Activated naive CD4-positive, alpha-beta T cell treated with anti-CD3 and anti-CD28 coated beads, Interleukin-2, amount 10 ng/mL, durations not matched to agents 7 days and 5 days (primary cell): ENCODE measurements around the gene FUT6.
"Not testable (repeated sequence)": the region's sequence is repeated elsewhere in the genome, so short reads cannot be mapped to it uniquely, and the experiment has no call there.

Source experiments
- CTCF ChIA-PET: fragments of 350-600 bp; sonication (Branson Sonifier 250); formaldehyde crosslinking; loops from one replicate; lab custom pipeline; 2021; ENCODE audit warnings: antibody characterized with exemption; lab: Charles Lee
- DNase-seq: peaks from one replicate; pipeline ENCODE4 v3.0.0-alpha.2; 2020
- H3K27ac Mint-ChIP-seq: one replicate; pipeline ENCODE4 v1.8.0; 2021; ENCODE audit warnings: mild to moderate bottlenecking, moderate library complexity, mixed read lengths
- H3K27me3 Mint-ChIP-seq: one replicate; pipeline ENCODE4 v1.8.0; 2021; ENCODE audit warnings: mild to moderate bottlenecking, mixed read lengths
- H3K36me3 Mint-ChIP-seq: one replicate; pipeline ENCODE4 v1.8.0; 2021; ENCODE audit warnings: mixed read lengths
- H3K4me1 Mint-ChIP-seq: one replicate; pipeline ENCODE4 v1.8.0; 2021; ENCODE audit warnings: mixed read lengths
- H3K4me3 Mint-ChIP-seq: one replicate; pipeline ENCODE4 v1.8.0; 2021; ENCODE audit warnings: mild to moderate bottlenecking, moderate library complexity, mixed read lengths
- H3K9me3 Mint-ChIP-seq: one replicate; pipeline ENCODE4 v1.8.0; 2021; ENCODE audit warnings: mixed read lengths

Gene FUT6

GRCh38 chr19:5867201-5868136, 28.0 kb upstream of the FUT6 start:
- CTCF ChIA-PET = no interaction called here
- Mint-ChIP-seq H3K36me3 (no peaks in the 10 kb centered on the region), H3K4me3 (no peak overlapping the region), H3K27ac (no peak overlapping the region), H3K9me3 (no peaks in the 10 kb centered on the region), H3K4me1 (no peaks in the 10 kb centered on the region), H3K27me3 (no peaks in the 10 kb centered on the region)
- no peak for DNase-seq

GRCh38 chr19:5865772-5866171, 26.3 kb upstream of the FUT6 start:
- H3K4me3 Mint-ChIP-seq = no peak overlapping the region
- no peaks in the 10 kb centered on the region for H3K36me3 Mint-ChIP-seq
- no peak for DNase-seq
- no peaks in the 10 kb centered on the region for H3K4me1 Mint-ChIP-seq
- no peak overlapping the region for H3K27ac Mint-ChIP-seq
- H3K9me3 Mint-ChIP-seq = no peaks in the 10 kb centered on the region
- CTCF ChIA-PET = no interaction called here
- H3K27me3 Mint-ChIP-seq = peaks cover 7% of the 10 kb centered on the region

- CTCF ChIA-PET = no interaction called here
- H3K4me1 Mint-ChIP-seq = no peaks in the 10 kb centered on the region
- H3K27ac Mint-ChIP-seq = no peak overlapping the region
- H3K36me3 Mint-ChIP-seq = no peaks in the 10 kb centered on the region
- H3K27me3 Mint-ChIP-seq = peaks cover 7% of the 10 kb centered on the region
- no peak overlapping the region for H3K4me3 Mint-ChIP-seq
- DNase-seq = no peak
- H3K9me3 Mint-ChIP-seq = no peaks in the 10 kb centered on the region
Measured at GRCh38 chr19:5864725-5865486, 25.4 kb upstream of the FUT6 start.

- no peaks in the 10 kb centered on the region for H3K4me1 Mint-ChIP-seq
- H3K4me3 Mint-ChIP-seq = no peak overlapping the region
- H3K27ac Mint-ChIP-seq = no peak overlapping the region
- H3K9me3 Mint-ChIP-seq = no peaks in the 10 kb centered on the region
- DNase-seq = no peak
- H3K27me3 Mint-ChIP-seq = peaks cover 7% of the 10 kb centered on the region
- no peaks in the 10 kb centered on the region for H3K36me3 Mint-ChIP-seq
- CTCF ChIA-PET = no interaction called here
Measured at GRCh38 chr19:5864013-5864720, 24.7 kb upstream of the FUT6 start.

- H3K36me3 Mint-ChIP-seq = no peaks in the 10 kb centered on the region
- H3K4me3 Mint-ChIP-seq = no peak overlapping the region
- H3K9me3 Mint-ChIP-seq = no peaks in the 10 kb centered on the region
- H3K27me3 Mint-ChIP-seq = peaks cover 7% of the 10 kb centered on the region
- CTCF ChIA-PET = interaction anchor here (0.9 kb wide), 1 partner anchor 59 kb away, joined by 3 read pairs; no protein-coding TSS in a partner anchor
- H3K4me1 Mint-ChIP-seq = no peaks in the 10 kb centered on the region
- no peak for DNase-seq
- no peak overlapping the region for H3K27ac Mint-ChIP-seq
Measured at GRCh38 chr19:5863030-5863665, 23.6 kb upstream of the FUT6 start.

GRCh38 chr19:5857203-5858081, 17.9 kb upstream of the FUT6 start:
- no peaks in the 10 kb centered on the region for H3K9me3 Mint-ChIP-seq
- H3K27me3 Mint-ChIP-seq = peaks cover 18% of the 10 kb centered on the region
- H3K4me3 Mint-ChIP-seq = no peak overlapping the region
- H3K36me3 Mint-ChIP-seq = no peaks in the 10 kb centered on the region
- H3K27ac Mint-ChIP-seq = no peak overlapping the region
- DNase-seq = no peak
- H3K4me1 Mint-ChIP-seq = no peaks in the 10 kb centered on the region
- CTCF ChIA-PET = no interaction called here

GRCh38 chr19:5855151-5855550, 15.6 kb upstream of the FUT6 start:
- H3K9me3 Mint-ChIP-seq, H3K4me3 Mint-ChIP-seq, H3K36me3 Mint-ChIP-seq, DNase-seq, CTCF ChIA-PET, H3K4me1 Mint-ChIP-seq, H3K27ac Mint-ChIP-seq: not testable (repeated sequence)
- peaks cover 11% of the 10 kb centered on the region for H3K27me3 Mint-ChIP-seq

GRCh38 chr19:5854121-5854520, 14.6 kb upstream of the FUT6 start:
- H3K27ac Mint-ChIP-seq, H3K4me3 Mint-ChIP-seq, CTCF ChIA-PET, H3K36me3 Mint-ChIP-seq, DNase-seq, H3K4me1 Mint-ChIP-seq, H3K9me3 Mint-ChIP-seq: not testable (repeated sequence)
- peaks cover 11% of the 10 kb centered on the region for H3K27me3 Mint-ChIP-seq

- CTCF ChIA-PET = no interaction called here
- Mint-ChIP-seq H3K9me3 (no peaks in the 10 kb centered on the region), H3K27ac (no peak within 1 kb of the TSS), H3K27me3 (peaks cover 11% of the 10 kb centered on the region), H3K36me3 (no peaks in the 10 kb centered on the region), H3K4me1 (no peaks in the 10 kb centered on the region), H3K4me3 (no peak within 1 kb of the TSS)
- DNase-seq = no peak
Measured at GRCh38 chr19:5851302-5851701, 11.8 kb upstream of the FUT6 start, which contains the start of gene FUT3. Gene FUT3 (minus strand): TSS chr19:5851449.

GRCh38 chr19:5850743-5851293, 11.3 kb upstream of the FUT6 start:
- CTCF ChIA-PET = no interaction called here
- H3K36me3 Mint-ChIP-seq = no peaks in the 10 kb centered on the region
- no peaks in the 10 kb centered on the region for H3K4me1 Mint-ChIP-seq
- H3K27me3 Mint-ChIP-seq = peaks cover 11% of the 10 kb centered on the region
- no peak overlapping the region for H3K27ac Mint-ChIP-seq
- no peak overlapping the region for H3K4me3 Mint-ChIP-seq
- no peaks in the 10 kb centered on the region for H3K9me3 Mint-ChIP-seq
- no peak for DNase-seq

GRCh38 chr19:5850189-5850588, 10.7 kb upstream of the FUT6 start:
- Mint-ChIP-seq H3K9me3 (no peaks in the 10 kb centered on the region), H3K4me1 (no peaks in the 10 kb centered on the region), H3K27ac (no peak overlapping the region), H3K36me3 (no peaks in the 10 kb centered on the region), H3K27me3 (peaks cover 11% of the 10 kb centered on the region), H3K4me3 (no peak overlapping the region)
- CTCF ChIA-PET = no interaction called here
- no peak for DNase-seq

- peaks cover 12% of the 10 kb centered on the region for H3K27me3 Mint-ChIP-seq
- CTCF ChIA-PET, H3K36me3 Mint-ChIP-seq, H3K27ac Mint-ChIP-seq, DNase-seq, H3K4me3 Mint-ChIP-seq, H3K9me3 Mint-ChIP-seq, H3K4me1 Mint-ChIP-seq: not testable (repeated sequence)
Measured at GRCh38 chr19:5848621-5849020, 9.1 kb upstream of the FUT6 start.

- H3K36me3 Mint-ChIP-seq, H3K9me3 Mint-ChIP-seq, H3K4me1 Mint-ChIP-seq, H3K4me3 Mint-ChIP-seq, CTCF ChIA-PET, H3K27ac Mint-ChIP-seq, H3K27me3 Mint-ChIP-seq, DNase-seq: not testable (repeated sequence)
Measured at GRCh38 chr19:5847846-5848245, 8.3 kb upstream of the FUT6 start.
